Measurements from ENCODE around the gene TADA3.

Gene TADA3

GRCh38 chr3:9818666-9819335, 26.5 kb upstream of the TADA3 start:
- Histone ChIP-seq H3K4me3 (replicated peaks; ENCODE audit: insufficient read depth, low read length) (no peak overlapping the region), H3K27ac (replicated peaks) (no peak overlapping the region), H3K27me3 (ENCODE audit: insufficient read depth, poor library complexity, severe bottlenecking) (no peaks in the 10 kb centered on the region)
- TF ChIP-seq, protein P1, sequence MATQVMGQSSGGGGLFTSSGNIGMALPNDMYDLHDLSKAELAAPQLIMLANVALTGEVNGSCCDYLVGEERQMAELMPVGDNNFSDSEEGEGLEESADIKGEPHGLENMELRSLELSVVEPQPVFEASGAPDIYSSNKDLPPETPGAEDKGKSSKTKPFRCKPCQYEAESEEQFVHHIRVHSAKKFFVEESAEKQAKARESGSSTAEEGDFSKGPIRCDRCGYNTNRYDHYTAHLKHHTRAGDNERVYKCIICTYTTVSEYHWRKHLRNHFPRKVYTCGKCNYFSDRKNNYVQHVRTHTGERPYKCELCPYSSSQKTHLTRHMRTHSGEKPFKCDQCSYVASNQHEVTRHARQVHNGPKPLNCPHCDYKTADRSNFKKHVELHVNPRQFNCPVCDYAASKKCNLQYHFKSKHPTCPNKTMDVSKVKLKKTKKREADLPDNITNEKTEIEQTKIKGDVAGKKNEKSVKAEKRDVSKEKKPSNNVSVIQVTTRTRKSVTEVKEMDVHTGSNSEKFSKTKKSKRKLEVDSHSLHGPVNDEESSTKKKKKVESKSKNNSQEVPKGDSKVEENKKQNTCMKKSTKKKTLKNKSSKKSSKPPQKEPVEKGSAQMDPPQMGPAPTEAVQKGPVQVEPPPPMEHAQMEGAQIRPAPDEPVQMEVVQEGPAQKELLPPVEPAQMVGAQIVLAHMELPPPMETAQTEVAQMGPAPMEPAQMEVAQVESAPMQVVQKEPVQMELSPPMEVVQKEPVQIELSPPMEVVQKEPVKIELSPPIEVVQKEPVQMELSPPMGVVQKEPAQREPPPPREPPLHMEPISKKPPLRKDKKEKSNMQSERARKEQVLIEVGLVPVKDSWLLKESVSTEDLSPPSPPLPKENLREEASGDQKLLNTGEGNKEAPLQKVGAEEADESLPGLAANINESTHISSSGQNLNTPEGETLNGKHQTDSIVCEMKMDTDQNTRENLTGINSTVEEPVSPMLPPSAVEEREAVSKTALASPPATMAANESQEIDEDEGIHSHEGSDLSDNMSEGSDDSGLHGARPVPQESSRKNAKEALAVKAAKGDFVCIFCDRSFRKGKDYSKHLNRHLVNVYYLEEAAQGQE (IDR thresholded peaks at IDR 0.05; ENCODE audit: insufficient replicate concordance, low read depth), result no peak
- TF ChIP-seq GABPA (IDR thresholded peaks at IDR 0.05; ENCODE audit: low read depth) (no peak), POLR2AphosphoS5 (IDR thresholded peaks at IDR 0.05; ENCODE audit: low read depth) (no peak), SPI1 (IDR thresholded peaks at IDR 0.05; ENCODE audit: borderline replicate concordance, low read depth) (no peak)
- TF ChIP-seq, protein P2, sequence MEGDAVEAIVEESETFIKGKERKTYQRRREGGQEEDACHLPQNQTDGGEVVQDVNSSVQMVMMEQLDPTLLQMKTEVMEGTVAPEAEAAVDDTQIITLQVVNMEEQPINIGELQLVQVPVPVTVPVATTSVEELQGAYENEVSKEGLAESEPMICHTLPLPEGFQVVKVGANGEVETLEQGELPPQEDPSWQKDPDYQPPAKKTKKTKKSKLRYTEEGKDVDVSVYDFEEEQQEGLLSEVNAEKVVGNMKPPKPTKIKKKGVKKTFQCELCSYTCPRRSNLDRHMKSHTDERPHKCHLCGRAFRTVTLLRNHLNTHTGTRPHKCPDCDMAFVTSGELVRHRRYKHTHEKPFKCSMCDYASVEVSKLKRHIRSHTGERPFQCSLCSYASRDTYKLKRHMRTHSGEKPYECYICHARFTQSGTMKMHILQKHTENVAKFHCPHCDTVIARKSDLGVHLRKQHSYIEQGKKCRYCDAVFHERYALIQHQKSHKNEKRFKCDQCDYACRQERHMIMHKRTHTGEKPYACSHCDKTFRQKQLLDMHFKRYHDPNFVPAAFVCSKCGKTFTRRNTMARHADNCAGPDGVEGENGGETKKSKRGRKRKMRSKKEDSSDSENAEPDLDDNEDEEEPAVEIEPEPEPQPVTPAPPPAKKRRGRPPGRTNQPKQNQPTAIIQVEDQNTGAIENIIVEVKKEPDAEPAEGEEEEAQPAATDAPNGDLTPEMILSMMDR (IDR thresholded peaks at IDR 0.05; ENCODE audit: insufficient read depth, low read length), result no peak
- no peak for DNase-seq (ENCODE audit: low read depth in 1 of 2, low spot score in 1 of 2)

DNA sequence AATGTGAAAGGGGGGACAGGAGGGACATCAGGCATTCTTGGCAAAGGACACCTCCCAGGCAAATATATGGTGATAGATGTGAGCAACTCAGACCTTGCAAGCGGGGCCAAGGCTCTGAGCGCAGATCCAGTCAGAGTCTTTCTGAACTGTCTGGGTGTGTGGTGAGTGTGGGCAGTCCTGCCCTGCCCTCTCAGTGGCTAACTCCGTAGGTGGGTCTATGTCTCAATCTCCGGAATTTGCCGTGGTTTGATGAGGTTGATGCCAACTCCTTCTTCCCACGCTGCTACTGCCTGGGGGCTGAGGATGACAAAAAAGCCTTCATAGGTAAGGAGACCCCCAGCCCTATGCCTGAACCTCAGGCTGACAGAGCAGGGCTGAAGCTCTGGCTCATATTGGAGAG, 25.2 kb upstream of the TADA3 start:
- no peak overlapping the region for H3K4me3 ChIP-seq (replicated peaks; ENCODE audit: insufficient read depth, low read length)
- TF ChIP-seq, protein P2 (IDR thresholded peaks at IDR 0.05; ENCODE audit: insufficient read depth, low read length), result no peak
- no peak for TF ChIP-seq SPI1 (IDR thresholded peaks at IDR 0.05; ENCODE audit: borderline replicate concordance, low read depth)
- TF ChIP-seq GABPA (IDR thresholded peaks at IDR 0.05; ENCODE audit: low read depth), result no peak
- TF ChIP-seq, protein P1 (IDR thresholded peaks at IDR 0.05; ENCODE audit: insufficient replicate concordance, low read depth), result no peak
- no peak for TF ChIP-seq POLR2AphosphoS5 (IDR thresholded peaks at IDR 0.05; ENCODE audit: low read depth)

DNA sequence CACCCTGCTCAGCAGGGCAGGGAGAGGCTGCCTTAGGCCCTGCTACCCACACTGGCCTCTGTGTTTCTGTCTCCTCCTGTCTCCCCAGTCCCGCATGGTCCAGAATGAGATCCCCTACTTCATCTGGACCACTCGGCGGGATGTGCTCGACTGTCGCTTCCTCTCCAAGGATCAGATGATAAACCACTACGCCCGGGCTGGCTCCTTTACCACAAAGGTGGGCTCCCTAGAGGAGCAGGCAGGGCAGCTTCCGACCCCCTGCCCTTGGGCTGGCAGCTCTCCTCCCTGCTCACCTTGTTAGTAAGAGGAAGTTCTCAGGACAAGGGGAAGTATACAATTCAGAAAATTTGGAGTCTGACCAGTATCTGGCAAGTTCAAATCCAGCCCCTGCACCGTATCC, 23.7 kb upstream of the TADA3 start:
- no peaks in the 10 kb centered on the region for H3K27me3 ChIP-seq (ENCODE audit: insufficient read depth, poor library complexity, severe bottlenecking)
- TF ChIP-seq POLR2AphosphoS5 (IDR thresholded peaks at IDR 0.05; ENCODE audit: low read depth) (no peak), GABPA (IDR thresholded peaks at IDR 0.05; ENCODE audit: low read depth) (no peak), SPI1 (IDR thresholded peaks at IDR 0.05; ENCODE audit: borderline replicate concordance, low read depth) (no peak)
- TF ChIP-seq, protein P1 (IDR thresholded peaks at IDR 0.05; ENCODE audit: insufficient replicate concordance, low read depth), result no peak
- TF ChIP-seq, protein P2 (IDR thresholded peaks at IDR 0.05; ENCODE audit: insufficient read depth, low read length), result no peak
- H3K4me3 ChIP-seq (replicated peaks; ENCODE audit: insufficient read depth, low read length), result no peak overlapping the region
- H3K27ac ChIP-seq (replicated peaks), result no peak overlapping the region
- DNase-seq (ENCODE audit: low read depth in 1 of 2, low spot score in 1 of 2), result no peak

More for the DNA sequence above, 25.2 kb upstream of the TADA3 start:
- Histone ChIP-seq H3K27ac (replicated peaks) (no peak overlapping the region), H3K27me3 (ENCODE audit: insufficient read depth, poor library complexity, severe bottlenecking) (no peaks in the 10 kb centered on the region)
- DNase-seq (ENCODE audit: low read depth in 1 of 2, low spot score in 1 of 2), result no peak
